Fibroblast of lung (primary cell): ENCODE measurements around the gene MARCO. TPM values are rescaled to one million over a fixed set of nuclear protein-coding genes. Genes with fewer than 3 reads are reported as not detected.

Experiments used
- DNase-seq, 2 donors: peaks; one replicate each; pipeline versions ENCODE4 v3.0.0 to v3.0.0-alpha.2; 2010; ENCODE audit warnings: low read depth in 2 of 2
- H2AFZ ChIP-seq: 2 replicates; pipeline ENCODE4 v1.5.1; 2012; ENCODE audit warnings: low read length, control low read depth, inconsistent platforms
- H3K27ac ChIP-seq: 2 replicates; pipeline ENCODE4 v1.5.1; 2011; ENCODE audit warnings: low read length, control low read depth; ENCODE audit not compliant: insufficient read depth
- H3K27me3 ChIP-seq: 2 replicates; pipeline ENCODE4 v1.5.1; 2011; ENCODE audit warnings: mild to moderate bottlenecking, low read length; ENCODE audit not compliant: control insufficient read depth, insufficient read depth
- H3K36me3 ChIP-seq: 2 replicates; pipeline ENCODE4 v1.5.1; 2011; ENCODE audit warnings: low read length; ENCODE audit not compliant: control insufficient read depth, insufficient read depth
- H3K4me1 ChIP-seq: 2 replicates; pipeline ENCODE4 v1.5.1; 2011; ENCODE audit warnings: low read length; ENCODE audit not compliant: control insufficient read depth, insufficient read depth; ENCODE audit errors: extremely low read depth
- H3K4me2 ChIP-seq: 2 replicates; pipeline ENCODE4 v1.5.1; 2011; ENCODE audit warnings: low read length, control low read depth; ENCODE audit not compliant: insufficient read depth; ENCODE audit errors: extremely low read depth
- H3K4me3 ChIP-seq, 4 experiments: fragments of 200-600 bp in 1 of 4; sonication (generic) in 1 of 4; replicated peaks in 1 of 4; 2 replicates each; pipeline ENCODE4 v1.5.1; 2011 to 2016; ENCODE audit warnings: low read length in 4 of 4, low read depth in 3 of 4, mild to moderate bottlenecking in 3 of 4, control low read depth in 2 of 4, inconsistent platforms in 1 of 4, mixed read lengths in 1 of 4; ENCODE audit not compliant: insufficient read depth in 1 of 4; ENCODE audit errors: control extremely low read depth in 1 of 4
- H3K79me2 ChIP-seq: 2 replicates; pipeline ENCODE4 v1.5.1; 2012; ENCODE audit warnings: mild to moderate bottlenecking, low read length, inconsistent platforms; ENCODE audit not compliant: control insufficient read depth, insufficient read depth
- H3K9ac ChIP-seq: 2 replicates; pipeline ENCODE4 v1.5.1; 2011; ENCODE audit warnings: mild to moderate bottlenecking, low read length, control low read depth; ENCODE audit not compliant: insufficient read depth
- H3K9me3 ChIP-seq: 2 replicates; pipeline ENCODE4 v1.5.1; 2012; ENCODE audit warnings: low read depth, low read length; ENCODE audit not compliant: control insufficient read depth, insufficient read depth
- H4K20me1 ChIP-seq: 2 replicates; pipeline ENCODE4 v1.5.1; 2011; ENCODE audit warnings: low read length; ENCODE audit not compliant: control insufficient read depth, insufficient read depth; ENCODE audit errors: extremely low read depth
- EZH2 ChIP-seq: IDR thresholded peaks from 2 replicates; pipeline ENCODE4 v1.5.1; 2012; ENCODE audit warnings: low read length, control low read depth, mild to moderate bottlenecking; ENCODE audit errors: missing control alignments
- polyA plus RNA-seq, 2 donors: library from polyadenylated mRNA; depleted of rRNA in 1 of 2; stranded (reverse) in 1 of 2; unstranded in 1 of 2; fragments of >200 nt; gene quantifications; 2 replicates each; pipeline ENCODE4 v1.2.1, GENCODE V29; 2011 to 2012; ENCODE audit warnings: missing spikeins in 1 of 2
- total RNA-seq: library from RNA; depleted of rRNA; stranded (reverse); fragments of >200 nt; gene quantifications from 2 replicates; pipeline ENCODE4 v1.2.1, GENCODE V29; 2014
- TF ChIP-seq, protein P1 (sequence below), 2 donors: IDR thresholded peaks in 1 of 2; conservative IDR thresholded peaks in 1 of 2; 1 replicate in 1 of 2; 2 replicates in 1 of 2; pipeline ENCODE4 v1.5.1; 2011 to 2012; ENCODE audit warnings: low read length in 2 of 2, control low read depth in 1 of 2, inconsistent platforms in 1 of 2, low read depth in 1 of 2, mild to moderate bottlenecking in 1 of 2

MARCO gene
- total and polyA plus RNA-seq, 2 donors (not counting 1 experiment from before 2014, with no cell fraction given), result not detected

DNA sequence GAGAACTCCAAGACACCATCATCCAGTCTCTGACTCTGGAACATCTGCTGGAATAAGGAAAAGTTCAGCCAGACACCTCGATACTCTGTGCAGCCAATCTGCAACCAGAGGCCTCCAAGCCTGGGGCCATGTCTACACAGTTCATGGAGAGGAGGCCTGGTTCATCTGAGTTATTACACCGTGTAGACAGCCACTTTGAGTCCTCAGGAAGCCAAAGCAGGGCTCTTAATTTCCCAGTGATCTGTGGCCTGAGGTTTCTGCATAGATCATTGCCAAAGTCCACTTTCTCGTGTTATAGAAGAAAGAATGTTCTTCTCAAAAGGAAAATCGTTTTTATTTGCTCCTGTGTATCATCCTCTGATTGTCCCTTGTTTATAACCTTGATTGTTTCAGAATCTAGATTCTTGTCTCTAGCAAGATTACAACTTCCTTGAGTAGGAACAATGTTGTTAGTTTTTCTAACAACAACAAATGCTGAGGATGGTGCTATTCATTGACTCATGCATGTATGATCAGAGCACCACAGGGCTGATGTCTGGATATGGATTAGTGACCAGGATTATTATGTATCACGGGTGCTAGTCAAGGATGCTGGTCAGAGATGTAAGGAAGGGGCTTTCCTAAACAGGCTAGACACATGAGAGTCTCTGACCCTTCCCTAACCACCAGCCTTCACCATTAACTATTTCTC is 30.7 kb upstream of the MARCO start:
- H3K27me3 ChIP-seq, result no peaks in the 10 kb centered on the region
- H4K20me1 ChIP-seq, result no peaks in the 10 kb centered on the region
- H3K4me2 ChIP-seq, result no peak overlapping the region
- DNase-seq, result no peak
- H3K4me1 ChIP-seq, result no peaks in the 10 kb centered on the region
- H3K9me3 ChIP-seq, result no peaks in the 10 kb centered on the region
- no peaks in the 10 kb centered on the region for H3K79me2 ChIP-seq
- no peak overlapping the region for H3K9ac ChIP-seq
- no peak overlapping the region for H3K27ac ChIP-seq
- no peak overlapping the region for H3K4me3 ChIP-seq
- TF ChIP-seq, protein P1, sequence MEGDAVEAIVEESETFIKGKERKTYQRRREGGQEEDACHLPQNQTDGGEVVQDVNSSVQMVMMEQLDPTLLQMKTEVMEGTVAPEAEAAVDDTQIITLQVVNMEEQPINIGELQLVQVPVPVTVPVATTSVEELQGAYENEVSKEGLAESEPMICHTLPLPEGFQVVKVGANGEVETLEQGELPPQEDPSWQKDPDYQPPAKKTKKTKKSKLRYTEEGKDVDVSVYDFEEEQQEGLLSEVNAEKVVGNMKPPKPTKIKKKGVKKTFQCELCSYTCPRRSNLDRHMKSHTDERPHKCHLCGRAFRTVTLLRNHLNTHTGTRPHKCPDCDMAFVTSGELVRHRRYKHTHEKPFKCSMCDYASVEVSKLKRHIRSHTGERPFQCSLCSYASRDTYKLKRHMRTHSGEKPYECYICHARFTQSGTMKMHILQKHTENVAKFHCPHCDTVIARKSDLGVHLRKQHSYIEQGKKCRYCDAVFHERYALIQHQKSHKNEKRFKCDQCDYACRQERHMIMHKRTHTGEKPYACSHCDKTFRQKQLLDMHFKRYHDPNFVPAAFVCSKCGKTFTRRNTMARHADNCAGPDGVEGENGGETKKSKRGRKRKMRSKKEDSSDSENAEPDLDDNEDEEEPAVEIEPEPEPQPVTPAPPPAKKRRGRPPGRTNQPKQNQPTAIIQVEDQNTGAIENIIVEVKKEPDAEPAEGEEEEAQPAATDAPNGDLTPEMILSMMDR (conservative IDR thresholded peaks at IDR 0.05 in 1 of 2, IDR thresholded peaks at IDR 0.05 in 1 of 2; ENCODE audit: low read depth in 1 of 2, low read length in 2 of 2), result no peak
- TF ChIP-seq EZH2, result no peak
- H3K36me3 ChIP-seq, result no peaks in the 10 kb centered on the region
- no peak overlapping the region for H2AFZ ChIP-seq

DNA sequence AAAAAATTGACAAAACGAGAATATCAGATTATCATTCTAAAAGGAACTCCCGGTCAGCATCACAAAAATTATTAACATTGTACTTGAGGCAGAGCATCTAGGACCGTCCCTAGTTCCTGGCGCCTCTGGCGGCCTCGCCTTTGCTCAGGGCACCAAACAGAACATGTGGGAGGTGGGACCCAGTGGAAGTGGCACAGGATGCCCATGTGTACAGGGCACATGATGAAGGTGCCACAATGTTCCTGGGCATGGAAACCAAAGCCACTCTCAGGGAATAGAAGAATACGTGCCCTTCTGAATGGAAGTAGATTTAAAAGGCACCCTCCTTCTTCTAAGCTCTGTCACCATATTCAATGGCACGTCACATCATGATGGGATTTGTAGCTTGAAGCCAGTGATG is 30.1 kb upstream of the MARCO start:
- Histone ChIP-seq H3K9me3 (no peaks in the 10 kb centered on the region), H3K9ac (no peak overlapping the region)
- no peak for DNase-seq

DNA sequence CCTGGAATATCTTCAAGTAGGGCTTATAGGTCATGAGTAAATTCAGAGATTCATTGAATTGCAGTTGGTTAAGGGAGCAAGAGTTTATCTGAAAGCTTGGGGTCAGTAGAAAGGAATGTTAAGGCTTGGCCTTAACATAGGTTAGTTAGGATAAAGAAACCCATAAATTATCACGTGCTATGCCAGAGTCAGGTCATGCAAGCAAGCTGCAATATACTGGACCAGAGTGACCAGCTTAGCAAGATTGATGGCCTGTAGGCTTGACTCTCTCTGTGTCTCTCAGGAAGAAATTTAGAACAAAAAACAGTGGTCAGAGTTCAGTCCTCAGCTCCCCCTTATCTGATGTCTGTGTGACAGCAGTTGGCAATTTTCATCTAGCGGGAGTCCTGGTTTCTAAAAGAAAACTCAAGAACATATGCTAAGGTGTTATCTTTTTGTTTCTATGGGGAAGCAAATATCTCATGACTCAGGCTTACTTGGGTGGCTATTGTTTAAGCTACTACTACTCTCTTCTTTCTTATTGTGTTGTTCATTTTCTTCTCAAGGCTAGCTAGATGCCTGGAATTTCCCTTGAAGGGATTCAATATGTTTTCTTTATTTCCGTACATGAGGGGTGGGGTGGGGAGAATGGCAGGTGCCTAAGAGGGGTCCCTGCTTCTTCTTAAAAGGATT is 28.7 kb upstream of the MARCO start:
- no peaks in the 10 kb centered on the region for H3K79me2 ChIP-seq
- H3K27me3 ChIP-seq, result no peaks in the 10 kb centered on the region
- no peaks in the 10 kb centered on the region for H3K4me1 ChIP-seq
- H3K9me3 ChIP-seq, result no peaks in the 10 kb centered on the region
- no peak for DNase-seq
- H3K9ac ChIP-seq, result no peak overlapping the region
- H3K4me3 ChIP-seq, result no peak overlapping the region
- no peak overlapping the region for H3K4me2 ChIP-seq
- H2AFZ ChIP-seq, result no peak overlapping the region
- TF ChIP-seq EZH2, result no peak
- TF ChIP-seq, protein P1 (conservative IDR thresholded peaks at IDR 0.05 in 1 of 2, IDR thresholded peaks at IDR 0.05 in 1 of 2; ENCODE audit: low read depth in 1 of 2, low read length in 2 of 2), result no peak
- H3K36me3 ChIP-seq, result no peaks in the 10 kb centered on the region
- no peak overlapping the region for H3K27ac ChIP-seq
- H4K20me1 ChIP-seq, result no peaks in the 10 kb centered on the region

More for the DNA sequence above, 30.1 kb upstream of the MARCO start:
- TF ChIP-seq EZH2, result no peak
- TF ChIP-seq, protein P1 (conservative IDR thresholded peaks at IDR 0.05 in 1 of 2, IDR thresholded peaks at IDR 0.05 in 1 of 2; ENCODE audit: low read depth in 1 of 2, low read length in 2 of 2), result no peak
- H2AFZ ChIP-seq, result no peak overlapping the region
- no peak overlapping the region for H3K4me2 ChIP-seq
- no peak overlapping the region for H3K4me3 ChIP-seq
- H3K27me3 ChIP-seq, result no peaks in the 10 kb centered on the region
- no peaks in the 10 kb centered on the region for H4K20me1 ChIP-seq
- no peak overlapping the region for H3K27ac ChIP-seq
- no peaks in the 10 kb centered on the region for H3K36me3 ChIP-seq
- no peaks in the 10 kb centered on the region for H3K4me1 ChIP-seq
- no peaks in the 10 kb centered on the region for H3K79me2 ChIP-seq
